DMS79 (cell line): ENCODE results near the gene RAB3IL1.

Experiments
- DNase-seq: peaks from one replicate; lab custom pipeline; 2025; lab: John Stamatoyannopoulos, UW

The RAB3IL1 gene

DNA sequence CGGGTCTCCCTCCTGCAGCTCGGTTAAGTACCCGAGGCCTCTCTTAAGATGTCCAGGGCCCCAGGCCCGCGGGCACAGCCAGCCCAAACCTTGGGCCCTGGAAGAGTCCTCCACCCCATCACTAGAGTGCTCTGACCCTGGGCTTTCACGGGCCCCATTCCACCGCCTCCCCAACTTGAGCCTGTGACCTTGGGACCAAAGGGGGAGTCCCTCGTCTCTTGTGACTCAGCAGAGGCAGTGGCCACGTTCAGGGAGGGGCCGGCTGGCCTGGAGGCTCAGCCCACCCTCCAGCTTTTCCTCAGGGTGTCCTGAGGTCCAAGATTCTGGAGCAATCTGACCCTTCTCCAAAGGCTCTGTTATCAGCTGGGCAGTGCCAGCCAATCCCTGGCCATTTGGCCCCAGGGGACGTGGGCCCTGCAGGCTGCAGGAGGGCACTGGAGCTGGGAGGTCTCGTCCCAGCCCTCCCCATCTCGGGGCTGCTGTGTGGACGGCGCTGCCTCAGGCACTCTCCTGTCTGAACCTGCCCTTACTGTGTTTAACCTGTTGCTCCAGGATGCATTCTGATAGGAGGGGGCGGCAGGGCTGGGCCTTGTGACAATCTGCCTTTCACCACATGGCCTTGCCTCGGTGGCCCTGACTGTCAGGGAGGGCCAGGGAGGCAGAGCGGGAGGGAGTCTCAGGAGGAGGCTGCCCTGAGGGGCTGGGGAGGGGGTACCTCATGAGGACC is 51.0 kb downstream of the RAB3IL1 start:
- DNase-seq: no peak

GRCh38 chr11:61864814-61865775 is 52.3 kb downstream of the RAB3IL1 start:
- no peak for DNase-seq

DNA sequence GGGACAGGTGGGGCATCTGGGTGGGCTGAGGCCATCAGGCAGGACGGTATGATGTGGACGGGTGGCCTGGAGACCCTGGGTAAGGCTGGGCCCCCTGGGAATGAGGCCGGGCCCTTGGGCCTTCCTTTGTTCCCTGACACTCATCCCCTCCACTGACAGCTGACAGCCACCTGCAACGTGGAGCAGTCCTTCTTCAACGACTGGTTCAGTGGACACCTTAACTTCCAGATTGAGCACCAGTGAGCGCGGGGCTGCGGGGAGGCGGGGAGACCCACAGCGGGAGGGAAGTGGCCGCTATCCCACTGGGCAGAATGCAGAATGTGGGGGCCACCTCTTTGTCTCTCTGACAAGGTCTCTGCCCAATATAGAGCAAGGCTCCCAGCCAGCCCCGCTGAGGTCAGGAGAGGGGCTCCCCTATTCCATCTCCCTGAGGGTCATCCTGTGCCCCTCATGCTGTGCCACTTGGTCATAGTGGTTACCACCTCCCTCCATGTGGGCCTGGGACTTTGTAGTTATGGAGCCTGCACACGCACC is 53.8 kb downstream of the RAB3IL1 start:
- DNase-seq: no peak

GRCh38 chr11:61862714-61863547 is 54.4 kb downstream of the RAB3IL1 start:
- DNase-seq: no peak

DNA sequence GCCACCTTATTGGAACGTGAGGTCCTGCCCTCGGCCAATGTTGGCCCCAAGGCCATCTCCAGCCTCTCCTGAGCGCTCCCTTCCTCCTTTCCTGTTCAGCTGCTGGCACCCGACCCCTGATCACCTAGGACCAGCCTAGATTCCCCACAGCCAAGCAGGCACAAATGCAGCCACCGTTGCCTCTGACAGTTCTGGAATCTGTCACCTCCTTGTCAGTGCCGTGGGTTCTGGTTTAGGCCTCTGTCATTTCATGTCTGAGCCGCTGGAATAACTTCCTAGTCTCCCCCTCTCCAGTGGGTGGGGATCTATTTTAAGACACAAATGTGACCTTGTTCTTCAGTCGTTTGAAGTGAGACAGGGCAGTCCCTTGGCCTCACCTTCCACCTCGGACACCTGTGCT is 55.7 kb downstream of the RAB3IL1 start:
- DNase-seq: no peak

DNA sequence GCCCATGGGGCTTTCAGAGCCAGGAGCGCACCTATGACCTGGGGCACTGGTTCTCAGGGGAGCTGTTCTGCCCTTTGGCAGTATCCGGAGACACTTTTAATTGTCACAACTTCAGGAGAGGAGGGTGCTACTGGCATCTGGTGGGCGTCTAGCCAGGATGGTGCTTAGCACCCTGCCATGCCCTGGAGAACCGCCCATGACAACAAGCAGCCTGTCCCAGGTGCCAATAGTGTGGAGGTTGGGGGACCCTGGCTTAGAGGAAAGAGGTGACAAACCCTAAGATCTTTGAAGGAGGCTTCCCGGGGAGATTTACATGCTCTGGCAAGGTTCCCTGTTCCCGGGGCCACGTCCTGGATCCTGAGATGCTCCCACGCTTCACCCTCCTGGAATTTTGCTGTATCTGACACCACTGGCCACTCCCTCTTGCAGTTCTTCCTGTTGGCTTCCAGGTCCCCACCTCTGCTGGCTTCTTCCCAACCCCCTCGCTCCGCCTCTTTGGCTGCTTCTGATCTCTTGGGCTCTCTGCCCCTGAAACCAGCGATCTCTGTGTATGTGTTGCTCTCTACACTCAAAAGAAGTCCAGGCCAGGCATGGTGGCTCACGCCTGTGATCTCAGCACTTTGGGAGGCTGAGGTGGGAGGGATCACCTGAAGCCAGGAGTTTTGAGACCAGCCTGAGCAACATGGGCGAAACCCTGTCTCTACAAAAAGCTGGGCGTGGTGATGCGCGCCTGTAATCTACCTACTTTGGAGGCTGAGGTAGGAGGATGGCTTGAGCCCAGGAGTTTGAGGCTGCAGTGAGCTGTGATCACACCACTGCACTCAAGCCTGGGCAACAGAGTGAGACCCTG is 57.1 kb downstream of the RAB3IL1 start:
- DNase-seq: no peak

DNA sequence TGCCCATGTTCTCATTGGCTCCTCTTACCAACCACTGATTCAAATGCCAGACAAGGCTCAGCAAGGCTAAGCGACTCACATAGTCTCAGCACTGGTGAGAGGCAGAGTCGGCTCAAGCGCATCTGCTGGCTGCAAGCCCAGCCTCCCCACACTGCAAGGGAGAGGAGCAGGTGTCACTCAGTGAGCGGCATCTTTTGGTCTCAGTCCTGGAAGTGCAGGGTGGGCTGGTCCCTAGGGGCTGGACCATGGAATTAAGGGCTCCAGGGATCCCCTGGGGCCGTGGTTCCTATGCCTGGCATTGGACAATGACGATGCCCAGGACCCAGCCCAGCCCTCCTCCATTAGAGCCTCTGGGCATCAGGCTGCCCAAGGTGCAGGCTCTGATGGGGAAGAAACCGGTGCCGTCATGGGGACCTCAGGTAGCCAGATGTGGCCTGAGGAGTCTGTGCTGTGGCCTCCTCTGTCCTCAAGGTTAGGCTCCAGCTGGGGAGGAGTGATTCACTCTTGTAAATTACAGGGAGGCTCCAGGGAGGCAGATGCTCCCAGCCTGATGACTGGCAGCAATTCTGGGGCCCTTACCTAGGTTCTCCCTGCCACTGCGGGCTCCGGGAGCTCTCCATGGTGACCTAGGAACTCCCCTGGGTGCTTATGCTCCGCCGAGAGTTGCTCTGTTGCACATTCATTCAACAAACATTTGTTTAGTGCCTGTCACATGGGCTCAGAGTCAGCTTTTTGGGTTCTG is 61.3 kb downstream of the RAB3IL1 start:
- no peak for DNase-seq

DNA sequence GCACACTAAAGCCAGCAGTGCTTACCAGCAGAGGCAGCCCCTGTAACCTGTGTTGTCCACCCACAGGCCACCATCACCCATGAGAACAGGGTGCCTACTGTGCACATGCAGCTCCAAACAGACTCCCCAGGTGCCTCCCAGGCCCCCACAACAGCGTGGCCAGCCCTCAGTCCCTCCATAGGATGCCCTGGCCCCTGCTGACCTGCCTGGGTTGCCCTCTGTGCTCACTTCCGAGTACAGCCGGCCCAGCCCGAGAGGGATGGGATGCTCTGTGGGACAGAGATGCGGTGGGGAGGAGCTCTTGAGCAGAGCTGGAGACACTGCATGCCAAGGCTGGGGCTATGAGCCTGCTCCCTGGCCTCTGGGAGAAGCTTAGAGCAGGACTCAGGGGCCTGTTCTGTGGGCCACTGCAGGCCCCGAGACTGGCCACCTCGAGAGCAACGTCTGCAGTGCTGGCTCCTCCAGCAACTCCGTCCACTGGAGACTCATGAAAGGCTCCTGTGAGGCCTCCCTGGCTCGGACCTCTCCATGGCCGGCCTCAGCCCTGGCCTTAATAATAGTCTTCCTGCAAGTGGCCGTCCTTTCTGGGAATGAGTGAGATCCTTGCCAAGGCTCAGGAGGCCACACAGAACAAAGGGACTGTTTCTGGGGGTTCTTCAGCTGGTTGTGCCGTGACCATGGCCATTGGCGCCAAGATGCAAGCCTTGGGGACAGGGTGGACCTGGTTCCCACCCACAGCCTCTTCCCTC is 62.2 kb downstream of the RAB3IL1 start:
- no peak for DNase-seq

DNA sequence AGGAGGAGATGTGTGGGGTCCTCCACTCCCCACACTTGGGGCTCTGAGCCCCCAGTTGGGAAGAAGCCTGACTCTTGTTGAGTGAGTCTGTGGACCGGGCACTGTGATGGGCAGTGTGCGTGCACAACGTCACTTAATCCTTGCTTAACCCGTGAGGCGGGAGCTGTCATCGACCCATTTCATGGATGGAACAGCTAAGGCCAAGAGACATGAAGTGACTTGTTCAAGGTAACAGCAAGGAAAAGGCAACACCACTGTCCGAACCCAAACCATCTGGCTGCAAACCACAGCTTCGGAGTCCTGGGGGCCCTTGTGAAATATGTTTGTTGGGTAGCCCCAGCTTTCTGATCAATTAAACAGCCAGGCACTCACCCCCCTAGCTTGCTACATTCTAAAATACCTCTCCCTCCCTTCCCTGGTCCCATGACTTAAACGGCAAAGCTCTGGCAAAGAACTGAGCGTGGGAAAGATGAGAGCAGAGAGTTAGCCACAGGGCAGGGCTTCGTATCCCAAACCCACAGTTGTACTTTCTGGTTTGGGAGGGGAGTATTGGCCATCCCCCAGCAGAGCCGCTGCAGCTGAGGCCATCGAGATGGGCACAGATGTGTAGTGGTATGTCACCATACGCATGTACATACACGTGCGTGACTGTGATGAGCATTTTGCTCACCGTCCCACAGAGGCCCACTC is 63.0 kb downstream of the RAB3IL1 start:
- no peak for DNase-seq

- no peak for DNase-seq
Measured at GRCh38 chr11:61853698-61854169, 63.6 kb downstream of the RAB3IL1 start.

GRCh38 chr11:61851900-61852295 is 65.5 kb downstream of the RAB3IL1 start:
- no peak for DNase-seq

DNA sequence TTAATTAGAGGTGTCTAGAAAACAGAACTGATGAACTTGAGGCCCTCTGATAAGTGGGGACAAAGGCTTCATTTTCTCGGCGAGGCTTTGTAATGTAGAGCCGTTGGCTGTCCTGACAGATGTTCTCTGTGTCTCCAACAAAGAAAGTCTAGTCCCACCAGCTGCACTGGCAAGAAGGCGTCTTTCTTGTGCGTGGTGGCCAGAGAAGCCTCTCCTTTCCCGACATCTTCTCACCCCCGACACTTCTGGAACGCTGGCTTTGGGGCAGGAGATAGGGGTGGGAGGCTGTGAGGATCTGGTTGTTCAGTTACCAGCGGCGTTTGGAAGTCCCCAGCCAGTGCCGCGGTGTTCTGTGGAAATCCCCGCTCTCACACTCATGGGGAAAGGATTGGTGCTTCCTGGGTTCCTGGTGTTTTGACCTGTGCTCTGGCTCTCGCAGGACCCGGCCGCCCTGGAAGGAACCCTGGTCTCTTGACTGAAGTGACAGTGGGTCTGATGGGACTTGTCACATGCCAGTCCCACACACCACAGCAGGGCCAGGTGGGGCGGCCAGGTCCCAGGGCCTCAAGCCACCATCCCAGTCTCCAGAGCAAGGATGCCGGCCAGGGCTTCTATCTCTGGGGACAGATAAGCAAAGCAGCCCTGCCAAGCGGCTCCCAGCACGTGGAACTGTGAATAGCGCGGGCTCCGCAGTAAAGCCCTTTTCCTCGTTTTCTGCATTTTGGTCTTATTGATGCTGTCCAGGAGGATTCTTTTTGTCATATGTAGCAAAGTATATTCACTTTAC is 66.1 kb downstream of the RAB3IL1 start:
- no peak for DNase-seq

DNA sequence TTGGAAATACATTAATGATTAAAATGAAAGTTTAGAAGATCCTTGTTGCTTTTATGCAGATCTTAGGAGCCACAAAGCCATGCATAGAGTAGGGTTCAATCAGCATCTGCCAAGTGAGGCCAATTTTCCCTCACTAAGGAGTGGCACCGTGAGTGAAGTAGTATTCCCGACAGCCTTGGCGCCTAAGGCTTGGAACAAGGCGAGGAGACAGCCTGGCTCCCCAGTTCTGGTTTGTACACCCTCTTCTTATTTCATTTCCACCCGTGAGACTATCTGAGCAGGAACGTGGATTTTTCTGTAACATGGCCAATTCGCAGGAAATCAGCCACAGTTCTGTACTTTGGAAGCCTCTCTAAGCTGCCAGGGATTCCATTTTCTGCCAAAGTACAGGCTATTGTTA is 66.7 kb downstream of the RAB3IL1 start:
- DNase-seq: no peak

DNA sequence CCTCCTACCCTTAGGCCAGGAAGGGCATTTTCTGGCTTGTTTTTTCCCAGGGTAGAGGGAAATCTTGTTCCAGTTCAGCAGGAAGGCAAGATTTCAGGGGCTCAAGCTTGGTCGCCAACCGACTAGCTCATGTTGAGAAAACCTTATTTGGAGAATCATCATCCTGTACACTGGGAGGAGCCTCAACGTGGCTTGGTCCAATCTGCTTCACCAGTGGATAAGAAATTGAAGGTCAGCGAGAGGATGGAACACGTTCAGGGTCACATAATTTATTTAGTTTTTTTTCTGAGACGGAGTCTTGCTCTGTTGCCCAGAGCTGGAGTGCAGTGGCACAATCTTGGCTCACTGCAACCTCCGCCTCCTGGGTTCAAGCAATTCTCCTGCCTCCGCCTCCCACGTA is 68.7 kb downstream of the RAB3IL1 start:
- DNase-seq: no peak

DNA sequence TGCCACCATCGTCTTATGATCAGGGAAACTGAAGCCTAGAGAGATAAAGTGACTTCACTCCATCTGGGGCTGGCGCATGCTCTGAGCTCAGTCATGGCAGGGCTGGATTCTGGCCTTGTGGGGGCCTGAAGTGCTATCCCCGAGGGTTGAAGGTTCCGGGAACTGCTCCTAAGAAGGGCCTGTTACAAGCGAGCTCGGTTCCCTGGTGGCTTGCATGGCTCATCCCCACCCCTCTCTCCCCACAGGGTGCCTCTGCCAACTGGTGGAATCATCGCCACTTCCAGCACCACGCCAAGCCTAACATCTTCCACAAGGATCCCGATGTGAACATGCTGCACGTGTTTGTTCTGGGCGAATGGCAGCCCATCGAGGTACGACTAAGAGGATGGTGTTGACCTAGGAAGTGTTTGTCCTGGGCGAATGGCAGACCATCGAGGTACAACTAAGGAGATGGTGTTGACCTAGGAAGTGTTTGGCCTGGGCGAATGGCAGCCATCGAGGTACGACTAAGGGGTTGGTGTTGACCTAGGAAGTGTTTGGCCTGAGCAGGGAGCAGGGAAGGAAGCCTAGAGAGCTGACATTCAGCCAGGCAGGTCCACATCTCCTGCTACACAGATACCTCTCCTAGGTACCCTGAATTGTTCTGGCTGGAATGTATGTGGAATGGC is 69.3 kb downstream of the RAB3IL1 start:
- no peak for DNase-seq
